ENCODE data around the gene MUL1. TPM values are rescaled to one million over a fixed set of nuclear protein-coding genes. Genes with fewer than 3 reads are reported as not detected.

The MUL1 gene
- total and polyA plus RNA-seq, 2 of the 4 experiments (the other 2 are of a cell fraction): 20.7 to 21.1 TPM

DNA sequence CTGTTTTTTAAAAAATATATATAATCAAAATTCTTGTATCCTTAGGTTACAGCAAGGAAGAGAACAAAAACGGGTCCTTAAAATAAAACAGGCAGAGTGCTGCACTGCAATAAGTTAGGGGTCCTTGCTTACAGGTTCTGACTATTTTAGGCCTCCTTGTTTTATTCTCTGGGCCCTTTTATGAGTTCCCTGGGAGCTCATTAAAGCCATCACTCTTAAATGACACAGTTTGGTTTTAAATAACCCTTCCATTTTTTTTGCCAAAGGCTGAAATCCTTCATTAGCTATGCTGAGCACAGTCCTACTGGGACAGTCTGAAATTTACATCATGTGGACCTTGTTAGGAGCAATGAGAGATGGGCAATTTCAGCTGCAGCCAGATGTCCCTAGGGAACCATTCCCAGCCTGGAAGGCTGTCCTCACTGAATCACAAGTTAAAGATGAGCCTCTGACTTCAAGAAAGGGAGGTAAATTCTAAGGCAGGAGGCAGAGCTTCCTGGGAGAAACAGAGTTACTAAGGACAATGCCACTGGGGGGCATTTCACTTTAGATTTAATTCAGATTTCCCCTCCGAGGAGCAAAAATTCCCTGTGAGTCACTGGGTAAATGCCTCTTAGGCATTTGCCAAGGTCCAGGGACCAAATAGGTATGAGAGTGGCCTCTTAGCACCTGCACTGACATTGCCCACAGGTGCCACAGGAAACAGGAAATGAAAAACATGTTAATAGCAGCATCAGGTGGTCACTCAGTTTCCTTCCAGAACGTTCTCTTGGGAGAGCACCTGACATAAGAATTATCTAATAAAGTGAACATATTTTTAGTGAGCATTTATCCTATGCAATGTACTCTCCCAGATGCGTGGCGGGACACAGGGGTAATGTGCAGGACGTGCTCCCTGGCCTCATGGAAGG lies 3.8 kb upstream of the MUL1 start:
- no peaks in the 10 kb centered on the region for H4K20me1 ChIP-seq (ENCODE audit: insufficient read depth, low read length)
- no peak overlapping the region for H3K23ac ChIP-seq (ENCODE audit: low read depth, low read length)
- TF ChIP-seq, protein P1, sequence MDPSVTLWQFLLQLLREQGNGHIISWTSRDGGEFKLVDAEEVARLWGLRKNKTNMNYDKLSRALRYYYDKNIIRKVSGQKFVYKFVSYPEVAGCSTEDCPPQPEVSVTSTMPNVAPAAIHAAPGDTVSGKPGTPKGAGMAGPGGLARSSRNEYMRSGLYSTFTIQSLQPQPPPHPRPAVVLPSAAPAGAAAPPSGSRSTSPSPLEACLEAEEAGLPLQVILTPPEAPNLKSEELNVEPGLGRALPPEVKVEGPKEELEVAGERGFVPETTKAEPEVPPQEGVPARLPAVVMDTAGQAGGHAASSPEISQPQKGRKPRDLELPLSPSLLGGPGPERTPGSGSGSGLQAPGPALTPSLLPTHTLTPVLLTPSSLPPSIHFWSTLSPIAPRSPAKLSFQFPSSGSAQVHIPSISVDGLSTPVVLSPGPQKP (IDR thresholded peaks at IDR 0.05; ENCODE audit: borderline replicate concordance, low read depth, low read length): no peak
- TF ChIP-seq RAD21 (IDR thresholded peaks at IDR 0.05; ENCODE audit: low read length): no peak
- no peak for TF ChIP-seq POLR2A (IDR thresholded peaks at IDR 0.05; ENCODE audit: low read depth, low read length)
- no peak for TF ChIP-seq RFX5 (IDR thresholded peaks at IDR 0.05; ENCODE audit: low read depth, low read length)
- no peak for TF ChIP-seq CHD1 (IDR thresholded peaks at IDR 0.05; ENCODE audit: low read depth, low read length)
- no peak for TF ChIP-seq BHLHE40 (IDR thresholded peaks at IDR 0.05; ENCODE audit: low read depth, low read length)
- TF ChIP-seq, protein P2, sequence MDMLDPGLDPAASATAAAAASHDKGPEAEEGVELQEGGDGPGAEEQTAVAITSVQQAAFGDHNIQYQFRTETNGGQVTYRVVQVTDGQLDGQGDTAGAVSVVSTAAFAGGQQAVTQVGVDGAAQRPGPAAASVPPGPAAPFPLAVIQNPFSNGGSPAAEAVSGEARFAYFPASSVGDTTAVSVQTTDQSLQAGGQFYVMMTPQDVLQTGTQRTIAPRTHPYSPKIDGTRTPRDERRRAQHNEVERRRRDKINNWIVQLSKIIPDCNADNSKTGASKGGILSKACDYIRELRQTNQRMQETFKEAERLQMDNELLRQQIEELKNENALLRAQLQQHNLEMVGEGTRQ (IDR thresholded peaks at IDR 0.05; ENCODE audit: low read depth, low read length): no peak
- TF ChIP-seq, protein P3, sequence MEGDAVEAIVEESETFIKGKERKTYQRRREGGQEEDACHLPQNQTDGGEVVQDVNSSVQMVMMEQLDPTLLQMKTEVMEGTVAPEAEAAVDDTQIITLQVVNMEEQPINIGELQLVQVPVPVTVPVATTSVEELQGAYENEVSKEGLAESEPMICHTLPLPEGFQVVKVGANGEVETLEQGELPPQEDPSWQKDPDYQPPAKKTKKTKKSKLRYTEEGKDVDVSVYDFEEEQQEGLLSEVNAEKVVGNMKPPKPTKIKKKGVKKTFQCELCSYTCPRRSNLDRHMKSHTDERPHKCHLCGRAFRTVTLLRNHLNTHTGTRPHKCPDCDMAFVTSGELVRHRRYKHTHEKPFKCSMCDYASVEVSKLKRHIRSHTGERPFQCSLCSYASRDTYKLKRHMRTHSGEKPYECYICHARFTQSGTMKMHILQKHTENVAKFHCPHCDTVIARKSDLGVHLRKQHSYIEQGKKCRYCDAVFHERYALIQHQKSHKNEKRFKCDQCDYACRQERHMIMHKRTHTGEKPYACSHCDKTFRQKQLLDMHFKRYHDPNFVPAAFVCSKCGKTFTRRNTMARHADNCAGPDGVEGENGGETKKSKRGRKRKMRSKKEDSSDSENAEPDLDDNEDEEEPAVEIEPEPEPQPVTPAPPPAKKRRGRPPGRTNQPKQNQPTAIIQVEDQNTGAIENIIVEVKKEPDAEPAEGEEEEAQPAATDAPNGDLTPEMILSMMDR (conservative IDR thresholded peaks at IDR 0.05; ENCODE audit: low read depth, low read length): no peak
- dilution Hi-C loops (cut with HindIII; ENCODE audit: low sequenced_read_pairs, unreplicated experiment): no loop called here
- H4K8ac ChIP-seq (ENCODE audit: low read depth in 2 of 2, low read length in 2 of 2): no peak overlapping the region
- DNase-seq (no peak), ATAC-seq (ENCODE audit: low read depth) (no peak)
- no peaks in the 10 kb centered on the region for H3K9me3 ChIP-seq (ENCODE audit: control insufficient read depth, insufficient read depth, low read length)
- ChIA-PET CTCF (no interaction called here), POLR2A (ENCODE audit: unreplicated experiment) (no interaction called here)
- WGBS, 2 experiments (ENCODE audit: extremely low coverage in 2 of 2, insufficient read length in 1 of 2): no CpG with 5 or more reads among the region's 6 CpGs
- no peak overlapping the region for H2AFZ ChIP-seq (replicated peaks; ENCODE audit: low read length, poor library complexity)
- no peak overlapping the region for H3K4me2 ChIP-seq (ENCODE audit: low read depth, low read length)
- in situ Hi-C loops (cut with MboI; ENCODE audit: low sequenced_read_pairs): no loop called here
- H2BK5ac ChIP-seq (ENCODE audit: low read depth, low read length, poor library complexity, severe bottlenecking): no peak overlapping the region
- no peak overlapping the region for H2BK15ac ChIP-seq (ENCODE audit: low read depth, low read length)
- H2BK20ac ChIP-seq (ENCODE audit: low read depth, low read length): no peak overlapping the region
- no peak overlapping the region for H2BK120ac ChIP-seq (ENCODE audit: low read depth, low read length)
- no peak overlapping the region for H3K18ac ChIP-seq (ENCODE audit: low read depth, low read length)
- no peak overlapping the region for H4K5ac ChIP-seq (ENCODE audit: low read depth, low read length)
- no peak overlapping the region for H3K14ac ChIP-seq (replicated peaks; ENCODE audit: low read depth, low read length)
- no peak overlapping the region for H3K9ac ChIP-seq (ENCODE audit: low read depth, low read length)
- peaks cover 9 to 11% of the 10 kb centered on the region in 2 experiments for H3K79me1 ChIP-seq (ENCODE audit: low read depth in 1 of 2, low read length in 2 of 2)
- H3K4me1 ChIP-seq (ENCODE audit: control insufficient read depth, insufficient read depth, low read length): peaks cover 3% of the 10 kb centered on the region
- H3K56ac ChIP-seq (ENCODE audit: extremely low read depth, insufficient read depth, low read length): no peak overlapping the region
- H3K4me3 ChIP-seq (ENCODE audit: insufficient read depth, low read depth, low read length): no peak overlapping the region
- H4K91ac ChIP-seq (ENCODE audit: insufficient read depth, low read depth, low read length): no peak overlapping the region
- no TSS peak for BruUV-seq (replicated peaks)
- H2AK9ac ChIP-seq (replicated peaks; ENCODE audit: low read depth, low read length, poor library complexity): no peak overlapping the region
- H3K9me1 ChIP-seq (ENCODE audit: insufficient read depth, low read length): no peaks in the 10 kb centered on the region
- H3K36me3 ChIP-seq (ENCODE audit: control insufficient read depth, insufficient read depth, low read length): no peaks in the 10 kb centered on the region
- no peak overlapping the region for H2AK5ac ChIP-seq (ENCODE audit: low read depth, low read length)
- no peak overlapping the region for H3K27ac ChIP-seq (ENCODE audit: insufficient read depth, low read length)
- peaks cover 15% of the 10 kb centered on the region for H3K27me3 ChIP-seq (ENCODE audit: control insufficient read depth, insufficient read depth, low read length)
- no peak overlapping the region for H3K4ac ChIP-seq (ENCODE audit: low read depth, low read length)
- intact Hi-C loops (cut with micrococcal nuclease): no loop called here

Measured in IMR-90 (cell line).